Right lobe of liver (tissue), 4 donors: ENCODE results near the gene CERT1.

ENCODE experiments used
- POLR2A ChIP-seq: fragments of 450-650 bp; IDR thresholded peaks from one replicate; pipeline ENCODE4 v1.6.1; 2017; ENCODE audit warnings: antibody characterized with exemption, mild to moderate bottlenecking
- TF ChIP-seq, protein P1 (sequence below), 4 donors: fragments of 200-600 bp in 3 of 4; fragments of 450-650 bp in 1 of 4; IDR thresholded peaks; one replicate each; pipeline versions ENCODE4 v1.5.1 to v1.8.0; 2016 to 2022; ENCODE audit warnings: antibody characterized with exemption in 4 of 4, mild to moderate bottlenecking in 2 of 4
- donor health status: DM: no; HTN: no; CAD: no.
- donor health status: DM: no; HTN: no; CAD: no.
- donor health status: DM: no; HTN: yes; CAD: no.

DNA sequence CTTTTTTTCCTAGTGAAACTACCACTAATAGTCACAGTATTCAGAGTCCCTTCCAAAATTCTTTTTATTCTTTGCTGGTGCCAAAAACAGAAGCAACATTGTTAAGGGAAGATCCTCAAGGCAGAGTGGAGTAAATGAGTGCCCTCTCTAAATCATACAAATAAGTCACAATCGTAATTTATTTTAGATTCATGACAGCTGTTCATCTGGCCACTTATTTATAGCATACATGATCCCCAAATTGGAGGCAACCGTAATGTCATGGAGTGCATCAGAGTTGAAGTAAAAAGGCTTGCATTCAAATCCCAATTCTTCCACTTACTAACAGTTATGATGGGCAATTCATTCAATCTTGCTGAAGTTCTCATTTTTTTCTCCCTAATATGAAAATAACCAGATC is 33.7 kb upstream of the CERT1 start:
- TF ChIP-seq, protein P1, sequence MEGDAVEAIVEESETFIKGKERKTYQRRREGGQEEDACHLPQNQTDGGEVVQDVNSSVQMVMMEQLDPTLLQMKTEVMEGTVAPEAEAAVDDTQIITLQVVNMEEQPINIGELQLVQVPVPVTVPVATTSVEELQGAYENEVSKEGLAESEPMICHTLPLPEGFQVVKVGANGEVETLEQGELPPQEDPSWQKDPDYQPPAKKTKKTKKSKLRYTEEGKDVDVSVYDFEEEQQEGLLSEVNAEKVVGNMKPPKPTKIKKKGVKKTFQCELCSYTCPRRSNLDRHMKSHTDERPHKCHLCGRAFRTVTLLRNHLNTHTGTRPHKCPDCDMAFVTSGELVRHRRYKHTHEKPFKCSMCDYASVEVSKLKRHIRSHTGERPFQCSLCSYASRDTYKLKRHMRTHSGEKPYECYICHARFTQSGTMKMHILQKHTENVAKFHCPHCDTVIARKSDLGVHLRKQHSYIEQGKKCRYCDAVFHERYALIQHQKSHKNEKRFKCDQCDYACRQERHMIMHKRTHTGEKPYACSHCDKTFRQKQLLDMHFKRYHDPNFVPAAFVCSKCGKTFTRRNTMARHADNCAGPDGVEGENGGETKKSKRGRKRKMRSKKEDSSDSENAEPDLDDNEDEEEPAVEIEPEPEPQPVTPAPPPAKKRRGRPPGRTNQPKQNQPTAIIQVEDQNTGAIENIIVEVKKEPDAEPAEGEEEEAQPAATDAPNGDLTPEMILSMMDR (IDR thresholded peaks at IDR 0.05), result no peak
- TF ChIP-seq POLR2A, result no peak
